Esophagus muscularis mucosa (tissue), 3 donors: ENCODE results near the gene ETV3.

ENCODE experiments used
- CTCF ChIP-seq, 3 experiments: fragments of 200-600 bp in 2 of 3; fragments of 450-650 bp in 1 of 3; sonication (generic) in 2 of 3; IDR thresholded peaks; one replicate each; pipeline ENCODE4 v1.5.1; 2017 to 2019; ENCODE audit warnings: antibody characterized with exemption in 3 of 3, mild to moderate bottlenecking in 2 of 3, moderate library complexity in 1 of 3
- EP300 ChIP-seq: sonication (generic); formaldehyde crosslinking; IDR thresholded peaks from one replicate; pipeline ENCODE4 v1.6.1; 2017; ENCODE audit warnings: antibody characterized with exemption

GRCh38 chr1:157135070-157135469, 3.1 kb downstream of the ETV3 start:
- TF ChIP-seq CTCF (IDR thresholded peaks at IDR 0.05) (no peak), EP300 (no peak)
